ENCODE data around the gene GUK1.

The GUK1 gene

GRCh38 chr1:228163776-228164519 lies 23.9 kb downstream of the GUK1 start:
- Histone ChIP-seq H3K4me3 (replicated peaks; ENCODE audit: insufficient read depth, low read length) (no peak overlapping the region), H3K27me3 (ENCODE audit: insufficient read depth, poor library complexity, severe bottlenecking) (no peaks in the 10 kb centered on the region), H3K27ac (replicated peaks) (no peak overlapping the region)
- no peak for DNase-seq (ENCODE audit: low read depth in 1 of 2, low spot score in 1 of 2)
- TF ChIP-seq POLR2AphosphoS5 (IDR thresholded peaks at IDR 0.05; ENCODE audit: low read depth) (no peak), CTCF (IDR thresholded peaks at IDR 0.05; ENCODE audit: insufficient read depth, low read length) (no peak), GABPA (IDR thresholded peaks at IDR 0.05; ENCODE audit: low read depth) (no peak), SPI1 (IDR thresholded peaks at IDR 0.05; ENCODE audit: borderline replicate concordance, low read depth) (no peak), REST (IDR thresholded peaks at IDR 0.05; ENCODE audit: insufficient replicate concordance, low read depth) (no peak)

- peak; percentile 66 to 77 for DNase-seq (ENCODE audit: low read depth in 1 of 2, low spot score in 1 of 2)
- Histone ChIP-seq H3K27me3 (ENCODE audit: insufficient read depth, poor library complexity, severe bottlenecking) (no peaks in the 10 kb centered on the region), H3K4me3 (replicated peaks; ENCODE audit: insufficient read depth, low read length) (peak overlapping the region; percentile 44), H3K27ac (replicated peaks) (peak overlapping the region; percentile 62)
- TF ChIP-seq SPI1 (IDR thresholded peaks at IDR 0.05; ENCODE audit: borderline replicate concordance, low read depth) (peak; percentile 92), GABPA (IDR thresholded peaks at IDR 0.05; ENCODE audit: low read depth) (no peak), CTCF (IDR thresholded peaks at IDR 0.05; ENCODE audit: insufficient read depth, low read length) (no peak), REST (IDR thresholded peaks at IDR 0.05; ENCODE audit: insufficient replicate concordance, low read depth) (no peak), POLR2AphosphoS5 (IDR thresholded peaks at IDR 0.05; ENCODE audit: low read depth) (peak; percentile 65)
Observed at GRCh38 chr1:228164561-228165371, 24.7 kb downstream of the GUK1 start.

GRCh38 chr1:228165372-228166169 lies 25.5 kb downstream of the GUK1 start, which contains the start of gene IBA57:
Gene IBA57 (plus strand): TSS chr1:228165804. CDS start chr1:228165817, 13 bp downstream.
- Histone ChIP-seq H3K27ac (replicated peaks) (peak within 1 kb of the TSS; percentile 62), H3K27me3 (ENCODE audit: insufficient read depth, poor library complexity, severe bottlenecking) (no peaks in the 10 kb centered on the region), H3K4me3 (replicated peaks; ENCODE audit: insufficient read depth, low read length) (peak within 1 kb of the TSS; percentile 88)
- peak; percentile 98 for DNase-seq (ENCODE audit: low read depth in 1 of 2, low spot score in 1 of 2)
- peak; percentile 79 for TF ChIP-seq CTCF (IDR thresholded peaks at IDR 0.05; ENCODE audit: insufficient read depth, low read length)
- peak; percentile 56; the same call in 1 of the 2 replicates for TF ChIP-seq SPI1 (IDR thresholded peaks at IDR 0.05; ENCODE audit: borderline replicate concordance, low read depth)
- peak; percentile 80 for TF ChIP-seq REST (IDR thresholded peaks at IDR 0.05; ENCODE audit: insufficient replicate concordance, low read depth)
- no peak for TF ChIP-seq GABPA (IDR thresholded peaks at IDR 0.05; ENCODE audit: low read depth)
- peak; percentile 73 for TF ChIP-seq POLR2AphosphoS5 (IDR thresholded peaks at IDR 0.05; ENCODE audit: low read depth)

All from HL-60 (cell line).